GM12874 (cell line): ENCODE measurements around the gene TSPAN31.

Experiments
- TF ChIP-seq, protein P1 (sequence below): IDR thresholded peaks from 2 replicates; pipeline ENCODE4 v1.5.1; 2011; ENCODE audit warnings: low read depth, mild to moderate bottlenecking, control low read depth, low read length, moderate library complexity; ENCODE audit not compliant: insufficient read depth

The TSPAN31 gene

DNA sequence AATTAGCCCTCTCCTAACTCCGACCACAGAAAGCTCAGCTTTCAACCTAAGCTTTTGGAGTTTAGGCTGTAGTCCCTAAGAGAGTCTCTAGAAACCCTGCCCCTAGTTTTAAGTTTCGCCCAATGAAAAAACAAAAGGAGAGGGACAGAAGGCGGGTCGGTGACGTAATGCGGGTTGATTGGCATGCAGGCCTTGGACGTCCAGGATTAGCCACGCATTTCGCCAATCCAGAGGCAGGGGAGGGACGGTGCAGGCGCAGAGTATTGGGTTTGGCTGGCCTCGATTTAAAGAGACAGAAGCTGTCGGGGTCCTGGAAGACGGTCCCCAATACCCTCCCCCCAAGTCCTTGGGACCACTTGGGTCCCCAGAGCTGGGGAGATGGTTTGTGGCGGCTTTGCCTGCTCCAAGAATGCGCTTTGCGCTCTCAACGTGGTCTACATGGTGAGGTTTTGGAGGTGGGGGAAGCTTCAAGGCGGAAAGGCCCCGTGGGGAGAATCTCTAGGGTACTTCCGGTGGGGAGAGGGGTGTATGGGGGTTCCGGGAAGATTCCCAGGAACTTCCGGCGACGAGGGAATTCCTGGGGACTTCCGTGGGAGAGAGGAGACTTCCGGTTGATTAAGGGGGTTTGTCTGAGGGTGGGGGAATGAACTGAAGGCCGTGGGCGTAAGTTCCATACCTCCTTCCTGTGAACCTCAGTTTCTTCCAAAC lies at the start of gene TSPAN31:
Gene TSPAN31 (plus strand): TSS at position 263 of the 708 bp plus-strand sequence. CDS start 116 bp downstream, at position 379.
- TF ChIP-seq, protein P1, sequence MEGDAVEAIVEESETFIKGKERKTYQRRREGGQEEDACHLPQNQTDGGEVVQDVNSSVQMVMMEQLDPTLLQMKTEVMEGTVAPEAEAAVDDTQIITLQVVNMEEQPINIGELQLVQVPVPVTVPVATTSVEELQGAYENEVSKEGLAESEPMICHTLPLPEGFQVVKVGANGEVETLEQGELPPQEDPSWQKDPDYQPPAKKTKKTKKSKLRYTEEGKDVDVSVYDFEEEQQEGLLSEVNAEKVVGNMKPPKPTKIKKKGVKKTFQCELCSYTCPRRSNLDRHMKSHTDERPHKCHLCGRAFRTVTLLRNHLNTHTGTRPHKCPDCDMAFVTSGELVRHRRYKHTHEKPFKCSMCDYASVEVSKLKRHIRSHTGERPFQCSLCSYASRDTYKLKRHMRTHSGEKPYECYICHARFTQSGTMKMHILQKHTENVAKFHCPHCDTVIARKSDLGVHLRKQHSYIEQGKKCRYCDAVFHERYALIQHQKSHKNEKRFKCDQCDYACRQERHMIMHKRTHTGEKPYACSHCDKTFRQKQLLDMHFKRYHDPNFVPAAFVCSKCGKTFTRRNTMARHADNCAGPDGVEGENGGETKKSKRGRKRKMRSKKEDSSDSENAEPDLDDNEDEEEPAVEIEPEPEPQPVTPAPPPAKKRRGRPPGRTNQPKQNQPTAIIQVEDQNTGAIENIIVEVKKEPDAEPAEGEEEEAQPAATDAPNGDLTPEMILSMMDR, result no peak

DNA sequence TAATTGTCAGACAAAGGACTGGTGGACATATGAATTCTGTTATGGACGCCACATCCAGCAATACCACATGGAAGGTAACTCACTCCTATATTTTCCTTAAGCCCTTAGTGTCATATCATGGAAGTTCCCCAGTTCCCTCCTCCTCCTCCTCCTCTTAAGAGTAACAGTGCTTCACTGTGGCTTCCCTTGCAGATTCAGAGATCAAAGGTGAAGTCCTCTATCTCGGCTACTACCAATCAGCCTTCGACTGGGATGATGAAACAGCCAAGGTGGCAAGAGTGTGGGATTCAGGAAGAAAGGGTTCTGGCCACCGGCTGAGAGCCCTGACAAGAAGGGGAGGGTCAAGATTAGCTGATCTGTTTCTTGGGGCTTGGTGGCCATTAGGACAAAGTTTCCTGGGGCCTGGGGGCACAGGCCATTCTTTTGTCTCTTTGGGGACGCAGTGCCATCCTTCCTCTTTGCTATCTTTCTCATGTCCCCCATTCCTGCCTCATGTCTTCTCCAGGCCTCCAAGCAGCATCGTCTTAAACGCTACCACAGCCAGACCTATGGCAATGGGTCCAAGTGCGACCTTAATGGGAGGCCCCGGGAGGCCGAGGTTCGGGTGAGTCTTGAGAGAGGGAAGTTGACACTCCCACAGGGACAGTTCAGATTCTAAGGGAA lies 48.9 kb upstream of the TSPAN31 start:
- TF ChIP-seq, protein P1, result no peak

- TF ChIP-seq, protein P1, result no peak
These were observed 47.8 kb upstream of the TSPAN31 start for GRCh38 chr12:57697076-57697475.

GRCh38 chr12:57698414-57698813 lies 46.4 kb upstream of the TSPAN31 start:
- TF ChIP-seq, protein P1, result no peak

GRCh38 chr12:57700317-57700716 lies 44.5 kb upstream of the TSPAN31 start:
- TF ChIP-seq, protein P1, result no peak

DNA sequence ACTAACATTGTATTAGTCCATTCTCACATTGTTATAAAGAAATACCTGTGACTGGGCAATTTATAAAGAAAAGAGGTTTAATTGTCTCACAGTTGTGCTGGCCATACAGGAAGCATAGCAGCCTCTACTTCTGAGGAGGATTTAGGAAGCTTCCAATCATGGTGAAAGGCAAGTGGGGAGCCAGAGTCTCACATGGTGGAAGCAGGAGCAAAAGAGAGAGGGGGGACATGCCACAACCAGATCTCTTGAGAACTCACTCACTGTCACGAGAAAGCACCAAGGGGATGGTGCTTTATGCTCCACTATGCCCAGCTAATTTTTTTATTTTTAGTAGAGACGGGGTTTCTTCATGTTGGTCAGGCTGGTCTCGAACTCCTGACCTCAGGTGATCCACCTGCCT lies 37.6 kb upstream of the TSPAN31 start:
- TF ChIP-seq, protein P1, result no peak

- TF ChIP-seq, protein P1, result no peak
These were observed 36.5 kb upstream of the TSPAN31 start for GRCh38 chr12:57708296-57708695.
